Osteoblast (primary cell): ENCODE data around the gene TEX261. TPM values are rescaled to one million over a fixed set of nuclear protein-coding genes. Genes with fewer than 3 reads are reported as not detected.

Source experiments
- DNase-seq: peaks from one replicate; pipeline ENCODE4 v3.0.0; 2011; ENCODE audit warnings: low spot score, mixed read lengths; ENCODE audit not compliant: insufficient read length; ENCODE audit errors: missing footprints
- H2AFZ ChIP-seq: 2 replicates; pipeline ENCODE4 v1.6.0; 2011; ENCODE audit warnings: mild to moderate bottlenecking, low read length
- H3K27ac ChIP-seq: 2 replicates; pipeline ENCODE4 v1.5.1; 2011; ENCODE audit warnings: mild to moderate bottlenecking, low read depth, low read length, moderate library complexity
- H3K27me3 ChIP-seq: 2 replicates; pipeline ENCODE4 v1.6.0; 2012; ENCODE audit warnings: mild to moderate bottlenecking, control low read depth, inconsistent platforms, low read length, moderate library complexity; ENCODE audit not compliant: insufficient read depth
- H3K36me3 ChIP-seq: 2 replicates; pipeline ENCODE4 v1.5.1; 2011; ENCODE audit warnings: mild to moderate bottlenecking, low read length, control low read depth, moderate library complexity; ENCODE audit not compliant: insufficient read depth
- H3K4me1 ChIP-seq: 2 replicates; pipeline ENCODE4 v1.5.1; 2011; ENCODE audit warnings: mild to moderate bottlenecking, low read length, control low read depth, moderate library complexity; ENCODE audit not compliant: insufficient read depth
- H3K4me2 ChIP-seq: 2 replicates; pipeline ENCODE4 v1.6.0; 2011; ENCODE audit warnings: mild to moderate bottlenecking, low read length; ENCODE audit not compliant: insufficient read depth
- H3K4me3 ChIP-seq: fragments of 200-600 bp; sonication (generic); 3 replicates; pipeline ENCODE4 v1.5.1; 2012; ENCODE audit warnings: mild to moderate bottlenecking, low read length, inconsistent platforms; ENCODE audit not compliant: insufficient read depth
- H3K79me2 ChIP-seq: 2 replicates; pipeline ENCODE4 v1.6.0; 2012; ENCODE audit warnings: mild to moderate bottlenecking, low read length, control low read depth, inconsistent platforms; ENCODE audit not compliant: insufficient read depth
- H3K9me3 ChIP-seq: 2 replicates; pipeline ENCODE4 v1.5.1; 2011; ENCODE audit warnings: low read depth, low read length, control low read depth
- H4K20me1 ChIP-seq: 2 replicates; pipeline ENCODE4 v1.6.0; 2012; ENCODE audit warnings: mild to moderate bottlenecking, low read length, control low read depth; ENCODE audit not compliant: insufficient read depth
- CTCF ChIP-seq: IDR thresholded peaks from 2 replicates; pipeline ENCODE4 v1.5.1; 2011; ENCODE audit warnings: mild to moderate bottlenecking, low read depth, low read length, moderate library complexity; ENCODE audit errors: extremely low read depth
- total RNA-seq: library from RNA; depleted of rRNA; stranded (reverse); fragments of >200 nt; gene quantifications from 2 replicates; pipeline ENCODE4 v1.2.3, GENCODE V29; 2012

Gene TEX261
- total RNA-seq, 1 donor = 30.0 TPM

- Histone ChIP-seq H2AFZ (no peak overlapping the region), H3K27ac (no peak overlapping the region), H4K20me1 (peaks cover 9% of the 10 kb centered on the region), H3K36me3 (peaks cover 49% of the 10 kb centered on the region), H3K4me3 (no peak overlapping the region), H3K9me3 (no peaks in the 10 kb centered on the region), H3K79me2 (peaks cover 6% of the 10 kb centered on the region), H3K4me2 (no peak overlapping the region), H3K4me1 (no peaks in the 10 kb centered on the region), H3K27me3 (no peaks in the 10 kb centered on the region)
- DNase-seq = peak; percentile 26
- no peak for TF ChIP-seq CTCF
These were observed 8.7 kb downstream of the TEX261 start for GRCh38 chr2:70985956-70986355.

- Histone ChIP-seq H3K9me3 (no peaks in the 10 kb centered on the region), H4K20me1 (peaks cover 9% of the 10 kb centered on the region), H2AFZ (no peak overlapping the region), H3K36me3 (peaks cover 42% of the 10 kb centered on the region), H3K4me1 (no peaks in the 10 kb centered on the region), H3K4me2 (no peak overlapping the region), H3K27me3 (no peaks in the 10 kb centered on the region), H3K79me2 (peaks cover 1% of the 10 kb centered on the region), H3K4me3 (no peak overlapping the region), H3K27ac (no peak overlapping the region)
- TF ChIP-seq CTCF = no peak
- peak; percentile 86 for DNase-seq
These were observed 9.4 kb downstream of the TEX261 start for GRCh38 chr2:70985283-70985688.

- H3K79me2 ChIP-seq = no peaks in the 10 kb centered on the region
- H3K4me3 ChIP-seq = no peak overlapping the region
- no peak overlapping the region for H3K27ac ChIP-seq
- DNase-seq = peak; percentile 97
- H3K9me3 ChIP-seq = no peaks in the 10 kb centered on the region
- H4K20me1 ChIP-seq = peaks cover 9% of the 10 kb centered on the region
- no peaks in the 10 kb centered on the region for H3K4me1 ChIP-seq
- no peak overlapping the region for H2AFZ ChIP-seq
- TF ChIP-seq CTCF = peak; percentile 70
- H3K4me2 ChIP-seq = no peak overlapping the region
- no peaks in the 10 kb centered on the region for H3K27me3 ChIP-seq
- peaks cover 37% of the 10 kb centered on the region for H3K36me3 ChIP-seq
These were observed 9.9 kb downstream of the TEX261 start for GRCh38 chr2:70984576-70985282.

- no peaks in the 10 kb centered on the region for H3K27me3 ChIP-seq
These were observed 10.5 kb downstream of the TEX261 start for GRCh38 chr2:70984228-70984575.

More at GRCh38 chr2:70984228-70984575, 10.5 kb downstream of the TEX261 start:
- no peaks in the 10 kb centered on the region for H3K4me1 ChIP-seq
- H3K79me2 ChIP-seq = no peaks in the 10 kb centered on the region
- H3K36me3 ChIP-seq = peaks cover 32% of the 10 kb centered on the region
- H3K4me2 ChIP-seq = no peak overlapping the region
- no peaks in the 10 kb centered on the region for H3K9me3 ChIP-seq
- no peak overlapping the region for H3K27ac ChIP-seq
- no peak for TF ChIP-seq CTCF
- no peak overlapping the region for H2AFZ ChIP-seq
- H4K20me1 ChIP-seq = peaks cover 4% of the 10 kb centered on the region
- H3K4me3 ChIP-seq = no peak overlapping the region
- DNase-seq = peak; percentile 10
